Measurements from ENCODE around the gene JMY. TPM values are rescaled to one million over a fixed set of nuclear protein-coding genes. Genes with fewer than 3 reads are reported as not detected.

Gene JMY
- total RNA-seq, 1 experiment from 2014 or later, result 15.2 TPM

DNA sequence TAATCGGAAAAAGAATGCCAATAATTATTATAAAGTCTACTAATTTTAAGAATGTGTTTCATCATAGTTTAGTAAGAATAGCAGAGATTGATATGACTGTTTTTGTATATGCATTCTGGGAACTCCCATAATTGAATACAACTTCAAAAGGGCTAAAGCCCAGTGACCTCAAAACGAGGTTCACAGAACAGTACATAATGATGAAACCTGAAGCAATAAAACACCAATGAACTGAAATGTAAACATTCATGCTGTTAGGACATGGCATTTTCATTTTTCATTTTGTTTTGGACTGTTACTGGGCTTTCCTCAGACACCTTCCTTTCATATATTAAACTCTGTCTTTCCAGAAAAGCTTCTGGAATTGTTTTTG is 684 bp upstream of the JMY start:
- Histone ChIP-seq H3K9ac (ENCODE audit: extremely low read depth, insufficient read length, low read length) (peak overlapping the region; percentile 64), H3K23ac (ENCODE audit: insufficient read length, low read depth, low read length) (no peak overlapping the region), H2BK5ac (ENCODE audit: insufficient read length, low read length) (no peak overlapping the region), H3K27ac (ENCODE audit: insufficient read length, low read depth, low read length) (no peak overlapping the region), H3K9me3 (ENCODE audit: control insufficient read depth, low read depth, low read length) (no peaks in the 10 kb centered on the region), H2BK15ac (ENCODE audit: low read depth, low read length) (no peak overlapping the region), H3T11ph (ENCODE audit: low read length) (no peak overlapping the region), H2BK12ac (ENCODE audit: insufficient read length, low read depth, low read length) (no peak overlapping the region), H2BK20ac (ENCODE audit: low read depth, low read length, poor library complexity, severe bottlenecking) (no peak overlapping the region), H4K5ac (ENCODE audit: insufficient read length, low read depth, low read length) (no peak overlapping the region), H2AFZ (ENCODE audit: low read length) (no peak overlapping the region), H3K4ac (ENCODE audit: low read depth, low read length) (no peak overlapping the region), H3K56ac (ENCODE audit: insufficient read length, low read depth, low read length) (no peak overlapping the region), H3K27me3 (ENCODE audit: insufficient read depth, low read length) (no peaks in the 10 kb centered on the region), H3K79me1 (ENCODE audit: insufficient read depth, low read depth, low read length, poor library complexity, severe bottlenecking) (no peaks in the 10 kb centered on the region), H3K79me2 (ENCODE audit: insufficient read depth, low read length) (peaks cover 2% of the 10 kb centered on the region; the same call in 1 of the 2 replicates), H4K20me1 (ENCODE audit: control insufficient read depth, insufficient read depth, insufficient read length) (no peaks in the 10 kb centered on the region), H4K8ac (replicated peaks; ENCODE audit: insufficient read length, low read depth, low read length) (no peak overlapping the region), H3K18ac (ENCODE audit: insufficient read length, low read depth, low read length) (no peak overlapping the region), H2AK5ac (ENCODE audit: insufficient read length, low read length) (no peak overlapping the region), H3K14ac (ENCODE audit: insufficient read depth, low read length) (0 out of 2 replicates have a peak overlapping the region, but pooled peaks have one; percentile 74), H3K4me2 (ENCODE audit: insufficient read depth, insufficient read length, low read length) (peak overlapping the region; percentile 81), H3K4me1 (ENCODE audit: insufficient read depth, low read length) (no peaks in the 10 kb centered on the region), H4K91ac (ENCODE audit: insufficient read length, low read depth, low read length) (no peak overlapping the region), H2BK120ac (ENCODE audit: low read depth, low read length, poor library complexity, severe bottlenecking) (no peak overlapping the region), H3K23me2 (ENCODE audit: insufficient read length, low read depth, low read length, poor library complexity, severe bottlenecking) (peaks cover 22% of the 10 kb centered on the region)
- Mint-ChIP-seq H3K9me3 (no peaks in the 10 kb centered on the region; a peak in 1 of 5 replicates), H3K4me1 (peaks cover 6 to 7% of the 10 kb centered on the region in 2 experiments), H3K27me3 (ENCODE audit: low read depth) (peaks cover 8% of the 10 kb centered on the region; the same call in 1 of the 2 replicates), H3K36me3 (ENCODE audit: insufficient read depth in 1 of 3, low read depth in 3 of 3) (peaks cover 0 to 2% (median 0%) of the 10 kb centered on the region in 3 experiments; a peak in 3 of 7 replicates), H3K4me3 (peak overlapping the region; percentile 92 to 94), H3K27ac (peak overlapping the region in 2 of 3 experiments; percentile 97; a peak in 6 of 7 replicates)
- no CpG with 5 or more reads among the region's 2 CpGs for WGBS (ENCODE audit: extremely low coverage, insufficient read length, low lambda C conversion rate)
- DNase-seq, result no peak
- no peak for TF ChIP-seq CTCF (conservative IDR thresholded peaks at IDR 0.05)
